GM18909 (cell line): ENCODE results near the gene HPS1.
"Not testable (repeated sequence)": the region's sequence is repeated elsewhere in the genome, so short reads cannot be mapped to it uniquely, and the experiment has no call there.

ENCODE experiments used
- ATAC-seq: cut with Tn5 transposase; IDR thresholded peaks from one replicate; pipeline ENCODE4 v1.9.1; 2021; ENCODE audit warnings: mild to moderate bottlenecking; ENCODE audit not compliant: unreplicated experiment, poor library complexity

The HPS1 gene

DNA sequence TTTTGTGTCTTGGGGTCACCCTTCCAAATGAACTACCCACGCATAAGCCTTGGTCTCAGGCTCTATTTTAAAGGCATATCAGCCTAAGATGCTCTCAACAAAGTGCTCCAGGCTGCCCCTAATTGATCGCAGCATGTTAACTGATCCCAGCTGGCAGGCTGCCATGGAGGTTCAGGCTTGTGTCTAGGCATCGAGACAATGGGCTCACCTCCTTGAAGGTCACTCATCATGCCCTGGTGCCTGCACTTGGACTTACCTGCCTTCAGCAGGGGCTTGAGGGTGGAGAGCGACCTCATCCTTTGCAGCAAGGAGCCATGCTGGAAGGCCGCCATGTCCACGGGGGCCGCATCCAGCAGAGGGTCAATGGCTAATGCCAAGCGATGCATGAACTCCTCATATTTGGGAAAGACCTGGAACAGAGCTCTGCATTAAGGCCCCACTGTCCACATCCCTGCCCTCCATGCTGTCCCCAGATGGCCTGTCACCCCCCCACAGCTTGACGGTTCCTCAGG, 49.6 kb downstream of the HPS1 start:
- no peak for ATAC-seq

DNA sequence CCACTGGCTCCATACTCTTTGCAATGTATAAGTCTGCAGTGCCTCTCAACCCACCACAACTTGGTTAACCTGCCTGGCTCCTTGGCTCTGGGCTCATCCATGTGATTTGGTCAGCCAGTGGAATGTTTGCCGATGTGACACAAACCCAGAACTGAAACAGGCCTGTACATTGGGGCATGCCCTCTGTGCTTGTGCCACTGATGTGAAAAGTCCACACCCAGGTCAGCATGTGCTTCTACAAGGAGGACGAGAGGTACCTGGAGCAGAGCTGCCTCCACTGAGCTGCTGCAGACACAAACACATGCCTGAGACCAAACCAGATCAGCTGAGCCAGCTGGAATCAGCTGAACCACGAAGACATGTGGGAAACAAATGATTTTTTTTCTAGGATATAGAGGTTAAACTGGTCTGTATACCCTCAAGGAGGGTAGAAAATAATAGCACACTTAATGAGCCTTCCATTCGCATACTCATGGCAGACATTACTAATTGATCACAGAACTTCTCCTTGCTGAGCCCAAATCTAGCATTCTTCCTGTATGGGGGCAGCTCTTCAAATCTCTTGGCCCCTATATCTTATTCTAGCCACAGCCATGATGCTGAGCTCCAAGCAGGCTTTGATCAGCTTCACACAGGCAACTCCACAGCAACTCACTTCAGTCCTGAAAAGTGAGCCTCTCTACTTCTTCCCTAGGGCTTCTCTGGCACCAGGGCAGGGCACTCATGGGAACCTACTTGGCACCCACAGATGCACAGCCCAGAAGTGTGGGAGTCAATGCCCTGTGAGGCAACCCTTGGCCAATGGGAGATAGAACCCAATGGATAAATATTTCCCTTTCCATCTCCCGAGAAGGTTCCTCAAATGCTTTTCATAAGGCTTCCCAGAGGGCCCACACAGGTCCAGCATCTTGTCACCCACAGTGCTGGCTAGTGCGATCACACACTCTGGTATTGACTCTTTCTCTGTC, 50.4 kb downstream of the HPS1 start:
- no peak for ATAC-seq

DNA sequence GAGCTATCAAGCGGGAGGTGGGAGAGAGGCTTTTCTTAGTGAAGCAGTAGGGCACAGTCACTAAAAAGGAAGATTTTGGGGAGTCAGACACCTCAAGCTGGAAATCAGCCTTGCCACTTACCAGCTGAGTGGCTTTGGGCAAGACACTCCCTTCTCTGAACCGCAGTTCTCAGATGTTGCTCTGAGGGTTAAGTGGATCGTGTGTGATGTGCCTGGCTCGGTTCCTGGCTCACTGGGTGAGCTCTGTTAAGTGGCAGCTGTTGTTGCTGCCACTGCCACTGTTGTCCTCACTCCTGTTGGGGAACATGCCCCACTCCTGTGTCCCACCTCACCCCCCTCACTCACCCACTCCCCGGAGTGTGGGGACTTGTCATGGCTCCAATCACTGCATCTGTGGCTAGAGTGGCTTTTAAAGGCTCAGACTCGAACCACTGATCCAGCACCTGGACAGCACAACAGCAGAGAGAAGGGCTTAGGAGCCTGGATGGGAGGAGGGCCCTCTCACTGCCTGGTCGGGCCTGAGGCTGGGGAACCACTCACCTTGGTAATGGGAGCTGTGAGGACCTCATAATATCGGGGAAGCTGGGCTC, 51.8 kb downstream of the HPS1 start:
- ATAC-seq = no peak

DNA sequence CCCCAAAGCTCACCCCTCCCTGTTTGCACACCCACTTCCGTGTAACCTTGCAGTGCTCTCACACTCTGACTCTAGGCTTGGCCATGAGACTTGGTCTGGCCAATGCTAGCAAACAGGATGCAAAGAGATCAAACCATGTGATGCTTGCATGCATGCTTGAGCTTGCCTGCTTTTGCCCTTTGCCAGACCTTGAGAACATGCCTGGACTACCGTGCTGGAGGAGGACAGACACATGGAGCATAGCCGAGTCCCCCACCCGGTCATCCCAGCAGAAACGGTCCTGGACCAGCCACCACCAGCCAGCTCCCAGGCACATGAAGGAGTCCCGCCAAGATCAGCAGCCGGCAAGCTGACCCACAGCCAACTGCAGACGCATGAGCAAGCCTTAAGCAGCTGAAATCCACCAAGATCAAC, 55.1 kb downstream of the HPS1 start:
- no peak for ATAC-seq

DNA sequence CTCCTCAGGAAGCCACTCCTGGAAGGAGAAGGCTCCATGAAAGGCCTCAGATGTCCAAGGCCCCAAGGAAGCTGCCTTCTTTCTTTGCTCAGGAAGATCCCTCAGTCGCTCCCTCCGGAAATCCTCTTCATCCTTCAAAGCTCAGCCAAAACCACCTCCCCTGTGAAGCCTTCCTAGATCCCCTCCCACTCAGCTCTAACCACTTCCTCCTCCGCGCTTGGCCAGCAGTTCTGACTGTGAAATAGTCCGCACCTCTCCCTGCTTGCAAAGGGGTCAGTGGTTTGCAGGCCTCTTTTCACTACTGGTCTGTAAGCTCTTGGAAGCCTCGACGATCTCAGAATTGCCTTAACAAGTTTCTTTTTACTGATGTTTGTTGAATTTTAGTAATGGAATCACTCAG, 55.7 kb downstream of the HPS1 start:
- ATAC-seq = no peak

DNA sequence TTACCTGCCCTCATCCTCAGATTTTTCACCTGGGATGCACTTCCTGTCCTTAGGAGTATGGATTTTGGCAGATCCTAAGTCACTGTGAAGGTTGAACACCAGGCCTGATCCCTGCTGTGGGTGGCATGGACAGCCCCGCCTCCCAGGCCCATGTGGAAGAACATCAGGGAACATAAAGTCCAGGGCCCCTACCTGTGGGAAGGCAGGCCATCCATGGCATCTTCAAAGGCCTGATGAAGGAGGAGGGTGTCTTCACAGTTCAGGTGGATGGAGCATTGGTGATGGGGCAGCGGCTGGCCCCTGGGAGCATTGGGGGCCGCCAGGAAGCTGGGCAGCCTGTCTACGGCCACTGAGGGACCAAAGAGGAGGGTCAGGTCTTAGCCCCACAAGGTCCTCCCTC, 56.3 kb downstream of the HPS1 start:
- no peak for ATAC-seq

DNA sequence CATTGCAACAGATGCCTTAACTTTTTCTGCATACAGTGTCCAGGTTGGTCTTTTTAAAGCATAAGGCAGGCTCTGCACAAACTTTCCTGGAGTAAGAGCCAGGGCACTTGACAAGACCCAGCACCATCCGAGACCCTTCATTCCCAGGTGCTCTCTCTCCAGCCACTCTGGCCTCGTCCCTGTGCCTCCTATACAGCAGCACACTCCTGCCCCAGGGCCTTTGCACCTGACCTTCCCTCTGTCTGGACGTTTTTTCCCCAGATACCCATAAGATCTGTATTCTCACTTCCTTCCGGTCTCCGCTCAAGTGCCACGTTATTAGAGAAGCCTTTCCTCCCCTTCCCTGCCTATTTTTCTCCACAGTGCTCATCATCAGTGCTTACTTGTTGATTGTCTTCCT, 57.3 kb downstream of the HPS1 start:
- ATAC-seq = no peak

DNA sequence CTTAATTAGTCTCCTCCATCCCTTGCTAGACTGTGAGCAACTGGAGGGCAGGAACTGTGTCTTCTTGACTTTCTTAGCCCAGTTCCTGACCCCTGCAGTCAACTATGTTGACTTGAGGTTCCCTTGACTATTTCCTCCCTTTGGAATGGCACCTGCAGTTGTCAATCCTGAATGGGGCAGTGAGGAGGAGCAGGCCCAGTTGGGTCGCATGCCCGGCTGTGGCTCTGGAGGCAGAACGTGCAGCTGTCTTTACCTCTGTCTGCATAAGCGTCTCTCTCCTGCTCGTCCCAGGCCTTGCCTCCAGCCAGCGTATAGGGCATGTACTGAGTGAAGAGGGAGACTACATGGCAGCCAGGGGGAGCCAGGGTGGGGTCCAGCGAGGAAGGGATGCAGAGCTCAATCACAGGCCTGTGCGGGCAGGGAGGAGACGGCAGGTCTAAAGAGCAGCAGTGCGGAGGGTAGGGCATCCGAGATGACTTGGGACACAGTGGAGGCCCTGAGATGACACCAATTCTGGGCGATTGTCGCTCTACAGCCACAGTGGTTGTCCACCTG, 58.6 kb downstream of the HPS1 start:
- no peak for ATAC-seq

DNA sequence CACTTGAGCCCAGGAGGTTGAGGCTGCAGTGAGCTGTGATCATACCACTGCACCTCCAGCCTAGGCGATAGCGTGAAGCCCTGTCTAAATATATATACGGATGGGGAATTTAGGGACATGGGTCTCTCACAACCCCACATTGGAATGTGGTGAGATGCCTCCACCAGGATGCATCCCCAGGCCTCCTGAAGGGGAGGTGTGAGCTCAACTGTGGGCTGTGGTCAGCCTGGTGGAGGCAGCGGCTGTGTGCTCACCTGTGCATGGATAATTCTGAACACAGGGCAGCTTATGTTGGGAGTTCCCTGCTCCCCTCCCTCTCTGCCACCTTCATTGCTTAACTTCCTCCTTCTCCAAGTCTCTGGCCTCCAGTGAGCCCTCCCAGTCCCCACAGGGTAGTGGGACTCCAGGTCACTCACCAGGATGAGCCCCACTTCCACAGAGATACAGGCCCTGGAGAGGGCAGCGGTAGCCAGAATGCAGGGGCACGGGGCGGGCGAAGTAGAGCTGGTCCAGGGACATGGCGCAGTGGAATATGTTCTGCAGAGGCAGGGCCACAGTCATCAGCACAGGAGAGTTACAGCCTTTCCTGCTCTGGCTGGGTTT, 62.1 kb downstream of the HPS1 start:
- ATAC-seq = no peak

DNA sequence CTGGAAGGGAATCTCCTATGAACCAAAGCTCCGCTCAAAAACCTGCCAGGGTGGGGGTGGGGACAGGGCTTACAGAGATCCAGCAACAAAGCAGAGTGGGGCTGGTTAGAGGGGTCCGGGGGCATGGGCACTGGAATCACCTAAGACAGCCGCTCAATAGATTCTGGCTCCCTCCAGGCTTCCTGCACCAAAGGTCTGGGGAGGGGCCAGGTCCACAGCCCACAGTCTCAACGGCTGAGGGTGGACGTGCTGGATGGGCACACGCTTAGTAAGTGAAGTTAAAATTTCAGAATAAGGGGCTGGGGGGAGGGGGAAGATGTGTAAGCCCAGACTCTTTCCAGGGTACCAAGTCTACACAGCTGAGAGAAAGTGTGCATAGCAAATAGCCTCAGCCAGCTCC, 62.9 kb downstream of the HPS1 start:
- no peak for ATAC-seq

DNA sequence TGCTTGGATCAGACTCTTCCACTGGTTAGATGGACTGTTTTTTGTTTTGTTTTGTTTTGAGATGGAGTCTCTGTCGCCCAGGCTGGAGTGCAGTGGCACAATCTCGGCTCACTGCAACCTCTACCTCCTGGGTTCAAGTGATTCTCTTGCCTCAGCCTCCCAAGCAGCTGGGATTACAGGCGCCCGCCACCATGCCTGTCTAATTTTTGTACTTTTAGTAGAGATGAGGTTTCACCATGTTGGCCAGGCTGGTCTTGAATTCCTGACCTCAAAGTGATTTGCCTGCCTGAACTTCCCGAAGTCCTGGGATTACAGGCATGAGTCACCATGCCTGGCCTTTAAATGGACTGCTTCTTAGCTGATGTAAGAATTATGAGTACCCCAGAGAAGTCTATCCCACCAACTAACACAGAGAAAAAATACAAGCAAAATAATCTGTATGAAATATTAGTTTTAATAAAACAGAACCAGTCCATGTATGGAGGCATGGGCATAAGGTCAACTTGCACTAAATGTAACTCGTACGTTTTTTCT, 63.5 kb downstream of the HPS1 start:
- ATAC-seq = not testable (repeated sequence)

DNA sequence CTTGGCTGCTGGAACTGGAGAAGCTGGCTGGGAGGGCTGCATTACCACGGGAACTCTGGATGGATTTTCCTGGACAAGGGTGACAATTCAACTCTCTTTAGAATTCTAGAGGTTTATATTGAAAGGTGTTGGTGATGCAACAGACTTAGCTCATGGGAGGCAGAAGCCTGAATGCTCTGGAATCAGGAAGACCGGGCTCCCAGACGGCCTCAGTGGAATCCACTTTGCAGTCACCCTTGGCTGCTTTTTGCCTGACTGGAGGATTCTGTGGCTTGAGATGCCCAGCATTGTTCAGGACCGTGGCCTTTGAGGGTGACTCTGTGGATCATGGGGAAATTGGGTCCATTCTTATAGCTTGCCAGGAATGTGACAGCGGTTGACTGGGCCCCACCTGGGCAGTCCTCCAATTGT, 64.0 kb downstream of the HPS1 start:
- no peak for ATAC-seq

DNA sequence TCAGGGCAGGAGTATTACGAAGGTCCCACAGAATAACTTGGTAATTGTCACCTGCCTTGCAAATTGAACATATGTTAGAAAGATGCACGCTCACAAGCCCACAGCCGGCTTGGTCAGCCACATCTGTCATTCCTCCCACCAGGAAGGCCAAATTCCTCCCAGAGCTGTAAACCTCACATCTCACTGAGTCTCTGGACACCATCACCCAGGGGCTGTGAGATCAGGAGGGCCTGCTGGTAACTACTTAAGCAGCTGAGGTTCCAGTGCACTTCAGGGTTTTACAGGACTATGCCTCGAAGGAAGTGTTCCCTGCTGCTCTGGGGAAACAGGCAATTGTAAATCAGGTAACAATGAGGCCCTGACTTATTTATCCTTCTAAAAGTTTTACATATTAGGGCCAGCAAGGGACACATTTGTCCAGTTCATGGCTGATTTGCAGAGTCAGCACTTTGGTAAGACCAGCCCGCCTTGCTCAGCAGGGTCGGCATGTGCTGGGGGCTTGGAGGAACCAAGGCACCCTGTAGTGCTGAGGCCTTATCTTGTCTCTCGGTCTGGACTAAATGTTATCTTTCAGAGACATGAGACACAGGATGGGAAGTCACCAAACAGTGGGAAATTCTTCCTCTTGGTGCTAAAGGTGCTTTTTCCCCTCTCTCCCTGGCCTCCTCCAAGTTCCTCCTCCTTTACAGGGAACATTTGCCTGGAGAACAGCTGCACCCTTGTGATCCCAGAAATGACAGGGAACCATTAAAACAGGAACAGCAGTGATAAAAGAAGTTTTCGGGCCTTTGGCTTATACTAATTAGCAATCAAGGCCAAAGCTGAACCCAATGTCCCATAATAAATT, 66.0 kb downstream of the HPS1 start:
- no peak for ATAC-seq

DNA sequence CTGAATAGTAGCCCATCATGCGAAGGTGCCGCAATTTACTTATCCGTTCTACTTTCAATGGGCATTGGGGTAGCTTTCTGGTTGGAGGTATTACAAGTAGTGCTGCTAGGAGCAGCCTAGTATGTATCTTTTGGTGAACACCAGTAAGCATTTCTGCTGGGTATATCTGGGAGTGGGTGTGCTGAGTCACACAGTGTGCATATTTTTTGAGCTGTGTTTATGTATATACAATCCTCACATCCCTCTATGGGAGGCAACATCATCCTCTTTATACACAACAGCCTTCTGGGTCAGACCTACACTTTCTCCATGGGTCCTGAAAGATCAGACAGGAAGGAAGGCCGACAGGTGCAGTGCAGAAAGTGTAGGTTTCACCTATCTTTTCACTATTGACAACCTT, 68.0 kb downstream of the HPS1 start:
- no peak for ATAC-seq

DNA sequence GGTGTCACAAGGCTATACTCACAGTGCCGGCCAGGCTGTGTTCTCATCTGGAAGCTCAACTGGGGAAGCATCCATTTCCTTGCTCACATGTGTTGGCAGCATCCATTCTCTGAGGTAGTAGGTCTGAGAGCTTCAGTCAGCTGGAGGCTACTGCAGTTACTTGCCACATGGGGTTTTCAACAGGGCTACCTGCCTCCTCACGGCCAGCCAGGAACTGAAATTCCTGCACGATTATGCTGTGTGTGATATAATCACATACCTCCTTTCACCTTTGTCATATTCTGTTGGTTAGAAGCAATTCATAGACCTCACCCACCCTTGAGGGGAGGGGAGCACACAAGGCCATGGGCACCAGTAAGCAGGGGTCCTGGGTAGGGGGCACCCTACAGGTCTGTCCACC, 69.2 kb downstream of the HPS1 start:
- no peak for ATAC-seq

DNA sequence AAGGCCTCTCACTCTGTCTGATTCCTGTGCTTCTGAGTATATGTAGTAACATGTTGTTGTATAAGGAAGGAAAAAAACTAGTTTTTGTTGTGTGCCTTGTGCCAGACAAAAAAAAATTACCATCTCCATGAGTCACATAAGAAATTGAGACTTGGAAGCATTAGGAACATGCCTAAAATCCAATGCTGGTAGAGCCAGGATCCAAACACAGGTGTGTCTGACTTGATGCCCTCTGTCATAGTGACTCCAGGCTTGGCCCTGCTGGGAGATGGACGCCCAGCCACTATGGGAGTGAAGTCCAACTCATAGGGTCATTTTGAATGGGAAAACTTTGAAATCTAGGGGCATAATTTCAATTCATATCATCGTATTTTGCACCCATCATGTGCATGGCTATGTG, 69.7 kb downstream of the HPS1 start:
- no peak for ATAC-seq

DNA sequence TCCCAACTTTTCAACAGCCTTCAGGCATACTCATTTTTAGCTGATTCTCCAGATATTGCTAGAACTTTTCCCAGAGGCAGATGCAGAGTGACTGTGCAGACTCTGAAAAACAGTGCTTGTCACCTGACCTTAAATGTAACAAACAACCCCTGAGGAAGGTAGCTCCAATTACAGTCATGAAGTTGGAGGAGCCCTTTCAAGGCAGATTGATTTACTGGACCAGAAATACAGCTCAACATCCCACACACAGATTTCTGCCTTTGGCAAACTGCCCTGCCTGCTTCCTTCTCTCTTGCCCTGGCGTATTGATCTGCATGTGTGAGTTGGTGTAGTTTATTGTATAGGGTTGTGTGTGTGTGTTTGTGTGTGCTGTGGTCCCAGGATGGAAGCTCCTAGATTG, 70.2 kb downstream of the HPS1 start:
- no peak for ATAC-seq

DNA sequence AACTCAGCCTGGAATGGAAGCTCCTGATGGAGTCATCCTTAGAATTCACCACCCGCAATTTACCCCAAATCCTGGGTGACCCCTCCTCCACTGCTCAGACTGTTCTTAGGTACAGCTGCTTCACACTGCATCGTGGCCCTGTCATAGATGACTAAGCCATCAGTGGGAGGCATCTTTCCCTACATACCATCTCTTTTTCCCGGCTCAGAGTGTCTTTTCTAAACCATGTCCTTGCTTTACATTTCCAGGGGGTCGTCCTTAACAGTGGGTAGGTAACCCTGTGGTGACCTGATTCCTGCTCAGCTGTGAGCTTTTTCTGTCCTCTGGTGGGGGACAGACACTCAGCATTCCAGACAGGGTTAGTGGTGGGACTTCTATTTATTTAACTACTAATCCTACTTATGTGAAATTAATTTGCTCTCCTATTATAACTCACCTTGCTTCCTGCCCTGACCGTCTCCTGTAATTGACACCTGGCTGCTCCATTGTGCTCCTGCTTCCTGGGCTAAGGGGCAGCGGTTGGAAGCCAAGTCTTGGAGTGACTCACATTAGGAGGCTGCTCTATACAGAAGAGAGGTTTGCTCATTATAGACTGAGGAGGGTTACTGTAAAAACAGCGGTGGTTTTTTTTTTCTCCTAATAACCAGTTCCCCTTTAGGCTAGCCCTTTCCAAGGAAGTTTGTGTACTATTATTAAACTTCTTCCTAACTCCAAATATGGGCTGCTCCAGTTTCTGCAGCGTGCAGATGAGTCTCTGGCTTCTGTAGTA, 72.3 kb downstream of the HPS1 start:
- no peak for ATAC-seq
